Glutamatergic neuron (in vitro differentiated cells): ENCODE data around the gene LYST. TPM values are rescaled to one million over a fixed set of nuclear protein-coding genes. Genes with fewer than 3 reads are reported as not detected.

ENCODE experiments used
- DNase-seq: peaks from one replicate; pipeline ENCODE4 v3.0.0; 2022
- H3K27ac Mint-ChIP-seq: one replicate; pipeline ENCODE4 v1.8.0; 2020; ENCODE audit warnings: mild to moderate bottlenecking, mixed read lengths, inconsistent platforms; ENCODE audit not compliant: unreplicated experiment
- H3K27me3 Mint-ChIP-seq: one replicate; pipeline ENCODE4 v1.8.0; 2020; ENCODE audit warnings: mild to moderate bottlenecking, moderate library complexity, mixed read lengths, inconsistent platforms; ENCODE audit not compliant: unreplicated experiment
- H3K36me3 Mint-ChIP-seq: one replicate; pipeline ENCODE4 v1.8.0; 2020; ENCODE audit warnings: mild to moderate bottlenecking, mixed read lengths, inconsistent platforms; ENCODE audit not compliant: unreplicated experiment
- H3K4me1 Mint-ChIP-seq: one replicate; pipeline ENCODE4 v1.8.0; 2020; ENCODE audit warnings: mild to moderate bottlenecking, low read depth, mixed read lengths, inconsistent platforms; ENCODE audit not compliant: unreplicated experiment
- H3K4me3 Mint-ChIP-seq: one replicate; pipeline ENCODE4 v1.8.0; 2020; ENCODE audit warnings: mild to moderate bottlenecking, mixed read lengths, inconsistent platforms; ENCODE audit not compliant: unreplicated experiment
- H3K9me3 Mint-ChIP-seq: one replicate; pipeline ENCODE4 v1.8.0; 2020; ENCODE audit warnings: mild to moderate bottlenecking, moderate library complexity, mixed read lengths, inconsistent platforms; ENCODE audit not compliant: unreplicated experiment
- total RNA-seq: library from RNA; stranded (reverse); fragmentation: NEBNext Ultra II Directional; extraction: Animal tissue kit (Norgen Biotek cat#: 25700); gene quantifications from one replicate; pipeline ENCODE4 v1.2.1, GENCODE V29; 2021; ENCODE audit not compliant: unreplicated experiment
- TF ChIP-seq, protein P1 (sequence below): fragments of 200-600 bp; sonication (generic); IDR thresholded peaks from one replicate; pipeline ENCODE4 v1.5.0; 2021; ENCODE audit not compliant: partially characterized antibody, unreplicated experiment

Gene LYST
- total RNA-seq, 1 donor from 2014 or later = 33.6 TPM

DNA sequence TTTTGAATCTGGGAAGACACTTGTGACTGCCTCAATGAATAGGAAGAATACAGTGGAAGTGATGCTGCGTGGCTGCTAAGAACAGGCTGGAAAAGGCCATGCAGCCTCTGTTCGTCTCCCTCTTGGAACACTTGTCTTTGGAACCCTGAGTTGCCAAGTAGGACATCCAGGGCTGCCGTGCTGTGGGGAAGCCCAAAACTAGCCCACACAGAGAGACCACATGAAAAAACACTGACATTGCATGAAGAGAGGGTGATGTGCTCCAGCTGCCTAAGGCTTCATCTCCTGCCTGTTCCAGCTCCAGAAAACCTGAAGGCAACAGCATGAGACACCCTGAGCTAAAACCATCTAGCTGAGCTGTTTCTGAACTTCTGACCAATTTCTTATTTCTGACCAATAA lies 156.0 kb downstream of the LYST start:
- TF ChIP-seq, protein P1, sequence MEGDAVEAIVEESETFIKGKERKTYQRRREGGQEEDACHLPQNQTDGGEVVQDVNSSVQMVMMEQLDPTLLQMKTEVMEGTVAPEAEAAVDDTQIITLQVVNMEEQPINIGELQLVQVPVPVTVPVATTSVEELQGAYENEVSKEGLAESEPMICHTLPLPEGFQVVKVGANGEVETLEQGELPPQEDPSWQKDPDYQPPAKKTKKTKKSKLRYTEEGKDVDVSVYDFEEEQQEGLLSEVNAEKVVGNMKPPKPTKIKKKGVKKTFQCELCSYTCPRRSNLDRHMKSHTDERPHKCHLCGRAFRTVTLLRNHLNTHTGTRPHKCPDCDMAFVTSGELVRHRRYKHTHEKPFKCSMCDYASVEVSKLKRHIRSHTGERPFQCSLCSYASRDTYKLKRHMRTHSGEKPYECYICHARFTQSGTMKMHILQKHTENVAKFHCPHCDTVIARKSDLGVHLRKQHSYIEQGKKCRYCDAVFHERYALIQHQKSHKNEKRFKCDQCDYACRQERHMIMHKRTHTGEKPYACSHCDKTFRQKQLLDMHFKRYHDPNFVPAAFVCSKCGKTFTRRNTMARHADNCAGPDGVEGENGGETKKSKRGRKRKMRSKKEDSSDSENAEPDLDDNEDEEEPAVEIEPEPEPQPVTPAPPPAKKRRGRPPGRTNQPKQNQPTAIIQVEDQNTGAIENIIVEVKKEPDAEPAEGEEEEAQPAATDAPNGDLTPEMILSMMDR = no peak
- peaks cover 2% of the 10 kb centered on the region for H3K9me3 Mint-ChIP-seq
- H3K27ac Mint-ChIP-seq = no peak overlapping the region
- DNase-seq = no peak
- H3K27me3 Mint-ChIP-seq = peaks cover 2% of the 10 kb centered on the region
- no peak overlapping the region for H3K4me3 Mint-ChIP-seq
- H3K36me3 Mint-ChIP-seq = no peaks in the 10 kb centered on the region
- H3K4me1 Mint-ChIP-seq = peaks cover 9% of the 10 kb centered on the region

DNA sequence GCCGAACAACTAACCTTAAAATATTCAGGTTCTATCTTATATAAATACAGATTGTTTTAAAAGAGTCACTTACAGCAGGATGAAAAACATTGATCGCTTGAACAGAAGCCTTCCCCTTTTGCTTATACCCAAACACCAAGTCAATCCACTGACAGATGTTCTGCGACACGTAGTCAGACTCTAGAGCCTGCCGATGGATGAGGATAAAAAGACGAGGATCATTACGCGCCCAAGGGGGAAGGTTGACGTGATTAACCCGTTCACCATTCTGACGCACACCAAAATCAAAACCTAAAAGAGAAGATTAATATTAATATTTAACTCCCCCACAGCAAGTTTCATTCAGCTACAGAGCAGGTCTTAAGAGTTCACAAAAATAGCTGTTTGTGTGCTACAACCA lies 157.7 kb downstream of the LYST start:
- H3K4me1 Mint-ChIP-seq = peaks cover 9% of the 10 kb centered on the region
- peak overlapping the region; percentile 49 for H3K27ac Mint-ChIP-seq

DNA sequence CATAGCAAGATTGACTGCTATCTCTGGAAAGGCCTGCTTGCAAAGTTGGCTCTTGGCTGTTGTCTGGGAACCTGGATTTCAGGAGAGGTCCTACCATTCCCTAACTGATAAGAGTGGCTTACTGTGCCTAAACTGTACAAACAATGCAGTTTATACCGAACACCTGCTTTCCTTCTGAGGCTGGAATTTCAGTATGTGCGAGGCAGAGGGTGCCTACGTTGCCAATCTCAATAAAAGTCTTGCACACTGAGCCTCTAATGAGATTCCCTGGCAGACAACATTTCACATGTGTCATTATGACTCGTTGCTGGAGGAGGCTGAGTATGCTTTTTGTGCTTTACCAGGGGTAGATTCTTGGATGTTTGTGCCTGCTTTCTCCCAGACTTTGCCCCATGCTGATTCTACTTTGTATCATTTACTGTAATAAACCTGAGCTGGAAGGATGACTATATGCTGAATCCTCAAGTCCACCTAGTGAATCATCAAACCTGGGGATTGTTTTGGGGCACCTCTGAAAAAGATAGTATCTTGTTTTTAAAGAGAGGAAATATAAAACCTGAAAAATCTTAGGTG lies 158.2 kb downstream of the LYST start:
- Mint-ChIP-seq H3K27me3 (peaks cover 2% of the 10 kb centered on the region), H3K9me3 (peaks cover 2% of the 10 kb centered on the region), H3K27ac (peak overlapping the region; percentile 62), H3K4me3 (no peak overlapping the region), H3K4me1 (peaks cover 12% of the 10 kb centered on the region), H3K36me3 (no peaks in the 10 kb centered on the region)
- DNase-seq = no peak
- TF ChIP-seq, protein P1 = no peak

More for the DNA sequence above, 157.7 kb downstream of the LYST start:
- H3K4me3 Mint-ChIP-seq = no peak overlapping the region
- TF ChIP-seq, protein P1 = no peak
- H3K27me3 Mint-ChIP-seq = peaks cover 2% of the 10 kb centered on the region
- peaks cover 2% of the 10 kb centered on the region for H3K9me3 Mint-ChIP-seq
- DNase-seq = no peak
- H3K36me3 Mint-ChIP-seq = no peaks in the 10 kb centered on the region

DNA sequence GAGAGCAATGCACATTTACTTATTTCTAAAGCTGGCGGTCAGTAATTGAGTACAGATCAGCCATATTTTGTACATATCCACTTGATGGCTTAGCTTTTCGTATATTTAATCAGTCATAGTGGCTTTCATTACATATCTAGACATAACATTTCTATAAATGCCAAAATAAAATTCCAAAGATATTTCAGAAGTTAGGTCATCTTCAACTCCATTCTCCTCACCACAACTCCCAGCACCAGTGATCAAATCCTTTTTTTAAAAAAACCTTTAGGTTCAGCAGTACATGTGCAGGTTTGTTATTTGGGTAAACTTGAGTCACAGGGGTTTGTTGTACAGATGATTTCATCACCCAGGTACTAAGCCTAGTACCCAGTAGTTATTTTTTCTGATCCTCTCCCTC lies 163.2 kb downstream of the LYST start:
- Mint-ChIP-seq H3K4me1 (peaks cover 15% of the 10 kb centered on the region), H3K4me3 (no peak overlapping the region), H3K36me3 (no peaks in the 10 kb centered on the region), H3K9me3 (no peaks in the 10 kb centered on the region), H3K27ac (no peak overlapping the region), H3K27me3 (no peaks in the 10 kb centered on the region)
- DNase-seq = no peak
- TF ChIP-seq, protein P1 = no peak

DNA sequence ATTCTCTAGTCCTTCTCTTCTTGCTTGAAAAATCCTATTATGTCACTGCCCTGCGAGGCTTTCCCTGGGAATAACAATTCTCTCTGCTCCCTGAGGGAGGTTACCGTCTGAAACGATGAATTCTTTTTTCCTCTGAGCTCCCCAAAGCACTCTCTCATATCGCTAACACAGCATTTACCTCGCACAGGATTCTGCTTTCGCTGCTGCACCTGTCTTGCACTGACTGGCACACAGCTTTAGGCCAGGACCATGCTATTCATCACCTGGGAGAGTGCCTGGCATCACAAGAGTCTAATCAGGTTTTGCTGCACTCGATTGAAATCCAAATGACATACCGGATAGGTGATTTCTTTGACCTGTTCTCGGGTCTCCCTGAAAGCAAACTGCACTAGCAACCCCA lies 164.3 kb downstream of the LYST start:
- H3K4me3 Mint-ChIP-seq = peak overlapping the region; percentile 5
- DNase-seq = no peak
- peak overlapping the region; percentile 41 for H3K27ac Mint-ChIP-seq
- peaks cover 12% of the 10 kb centered on the region for H3K4me1 Mint-ChIP-seq
- H3K27me3 Mint-ChIP-seq = no peaks in the 10 kb centered on the region
- no peaks in the 10 kb centered on the region for H3K9me3 Mint-ChIP-seq
- no peaks in the 10 kb centered on the region for H3K36me3 Mint-ChIP-seq
- TF ChIP-seq, protein P1 = no peak
